ENCODE data around the gene GRID1.

The GRID1 gene

GRCh38 chr10:86262688-86263181 is 103.9 kb downstream of the GRID1 start:
- DNase-seq (ENCODE audit: low read depth): no peak
- no peak overlapping the region for H3K4me3 ChIP-seq (ENCODE audit: low read depth, low read length)

- no peak for DNase-seq (ENCODE audit: low read depth)
- no peak overlapping the region for H3K4me3 ChIP-seq (ENCODE audit: low read depth, low read length)
Measured at GRCh38 chr10:86261941-86262687, 104.5 kb downstream of the GRID1 start.

- H3K4me3 ChIP-seq (ENCODE audit: low read depth, low read length): no peak overlapping the region
- DNase-seq (ENCODE audit: low read depth): no peak
Measured at GRCh38 chr10:86261470-86261869, 105.1 kb downstream of the GRID1 start.

- DNase-seq (ENCODE audit: low read depth): no peak
- H3K4me3 ChIP-seq (ENCODE audit: low read depth, low read length): no peak overlapping the region
Measured at GRCh38 chr10:86260564-86260963, 106.0 kb downstream of the GRID1 start.

- H3K4me3 ChIP-seq (ENCODE audit: low read depth, low read length): no peak overlapping the region
- DNase-seq (ENCODE audit: low read depth): no peak
Measured at GRCh38 chr10:86259901-86260562, 106.6 kb downstream of the GRID1 start.

GRCh38 chr10:86258941-86259340 is 107.7 kb downstream of the GRID1 start:
- H3K4me3 ChIP-seq (ENCODE audit: low read depth, low read length): no peak overlapping the region

GRCh38 chr10:86258499-86258898 is 108.1 kb downstream of the GRID1 start:
- no peak for DNase-seq (ENCODE audit: low read depth)
- no peak overlapping the region for H3K4me3 ChIP-seq (ENCODE audit: low read depth, low read length)

More at GRCh38 chr10:86258941-86259340, 107.7 kb downstream of the GRID1 start:
- DNase-seq (ENCODE audit: low read depth): no peak

GRCh38 chr10:86257683-86258082 is 108.9 kb downstream of the GRID1 start:
- H3K4me3 ChIP-seq (ENCODE audit: low read depth, low read length): no peak overlapping the region
- no peak for DNase-seq (ENCODE audit: low read depth)

GRCh38 chr10:86256690-86257315 is 109.8 kb downstream of the GRID1 start:
- no peak for DNase-seq (ENCODE audit: low read depth)
- no peak overlapping the region for H3K4me3 ChIP-seq (ENCODE audit: low read depth, low read length)

GRCh38 chr10:86255405-86256251 is 111.0 kb downstream of the GRID1 start:
- no peak overlapping the region for H3K4me3 ChIP-seq (ENCODE audit: low read depth, low read length)
- DNase-seq (ENCODE audit: low read depth): no peak

- no peak overlapping the region for H3K4me3 ChIP-seq (ENCODE audit: low read depth, low read length)
- no peak for DNase-seq (ENCODE audit: low read depth)
Measured at GRCh38 chr10:86254526-86255174, 111.9 kb downstream of the GRID1 start.

- DNase-seq (ENCODE audit: low read depth): no peak
- H3K4me3 ChIP-seq (ENCODE audit: low read depth, low read length): no peak overlapping the region
Measured at GRCh38 chr10:86254081-86254480, 112.5 kb downstream of the GRID1 start.

GRCh38 chr10:86253091-86254072 is 113.2 kb downstream of the GRID1 start:
- H3K4me3 ChIP-seq (ENCODE audit: low read depth, low read length): no peak overlapping the region
- DNase-seq (ENCODE audit: low read depth): no peak

- no peak overlapping the region for H3K4me3 ChIP-seq (ENCODE audit: low read depth, low read length)
- DNase-seq (ENCODE audit: low read depth): no peak
Measured at GRCh38 chr10:86252556-86252955, 114.0 kb downstream of the GRID1 start.

- no peak overlapping the region for H3K4me3 ChIP-seq (ENCODE audit: low read depth, low read length)
- no peak for DNase-seq (ENCODE audit: low read depth)
Measured at GRCh38 chr10:86252079-86252478, 114.5 kb downstream of the GRID1 start.

- DNase-seq (ENCODE audit: low read depth): no peak
- no peak overlapping the region for H3K4me3 ChIP-seq (ENCODE audit: low read depth, low read length)
Measured at GRCh38 chr10:86251426-86251825, 115.2 kb downstream of the GRID1 start.

GRCh38 chr10:86250399-86250798 is 116.2 kb downstream of the GRID1 start:
- DNase-seq (ENCODE audit: low read depth): no peak
- H3K4me3 ChIP-seq (ENCODE audit: low read depth, low read length): no peak overlapping the region

- no peak for DNase-seq (ENCODE audit: low read depth)
- H3K4me3 ChIP-seq (ENCODE audit: low read depth, low read length): no peak overlapping the region
Measured at GRCh38 chr10:86249794-86250193, 116.8 kb downstream of the GRID1 start.

Measured in skeletal muscle cell (primary cell).